Adrenal gland (tissue), 5 donors: ENCODE measurements around the gene TLN1.

Source experiments
- CTCF ChIP-seq, 6 experiments: fragments of 450-650 bp in 4 of 6; fragments of 200-600 bp in 2 of 6; sonication (generic) in 1 of 6; IDR thresholded peaks; 1 replicate in 5 of 6; 2 replicates in 1 of 6; pipeline versions ENCODE4 v1.5.1 to v1.8.0; 2016 to 2021; ENCODE audit warnings: antibody characterized with exemption in 6 of 6, mild to moderate bottlenecking in 2 of 6, moderate library complexity in 1 of 6
- POLR2A ChIP-seq, 2 donors: fragments of 450-650 bp; IDR thresholded peaks; one replicate each; pipeline ENCODE4 v1.6.1; 2017; ENCODE audit warnings: antibody characterized with exemption in 2 of 2, mild to moderate bottlenecking in 2 of 2, moderate library complexity in 1 of 2
- donor health status: DM: no; HTN: no; CAD: no.

DNA sequence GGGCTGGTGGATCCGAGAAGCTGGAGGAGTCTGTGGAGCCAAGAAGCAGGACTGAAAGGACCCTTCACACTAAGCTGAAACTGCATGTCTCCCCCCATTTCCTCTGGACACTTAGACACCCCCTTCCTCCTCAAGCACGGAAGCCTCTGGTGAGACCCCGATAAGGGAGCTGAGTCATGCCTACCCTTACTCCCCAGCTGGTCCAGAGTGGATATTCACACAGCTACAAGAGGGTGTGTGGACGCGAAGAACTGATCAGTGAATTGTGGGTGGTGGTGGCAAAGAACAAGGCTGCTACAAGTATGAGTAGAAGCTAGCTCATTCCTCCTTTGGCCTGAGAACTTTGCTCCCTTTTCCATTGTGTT lies 4.3 kb downstream of the TLN1 start:
- TF ChIP-seq CTCF (IDR thresholded peaks at IDR 0.05) (no peak), POLR2A (IDR thresholded peaks at IDR 0.05) (no peak)
